GM18508 (cell line): ENCODE measurements around the gene CACTIN.
"Not testable (repeated sequence)": the region's sequence is repeated elsewhere in the genome, so short reads cannot be mapped to it uniquely, and the experiment has no call there.

Source experiments
- ATAC-seq: cut with Tn5 transposase; IDR thresholded peaks from one replicate; pipeline ENCODE4 v1.9.1; 2021; ENCODE audit warnings: moderate number of reproducible peaks; ENCODE audit not compliant: insufficient read depth, unreplicated experiment

The CACTIN gene

GRCh38 chr19:3632739-3633558 is 6.4 kb upstream of the CACTIN start:
- no peak for ATAC-seq

- ATAC-seq = no peak
These were observed 5.5 kb upstream of the CACTIN start for GRCh38 chr19:3632098-3632497.

- ATAC-seq = no peak
These were observed 4.7 kb upstream of the CACTIN start for GRCh38 chr19:3631053-3631861.

GRCh38 chr19:3628766-3629165 is 2.2 kb upstream of the CACTIN start:
- not testable (repeated sequence) for ATAC-seq

GRCh38 chr19:3627351-3627723 is 747 bp upstream of the CACTIN start:
- no peak for ATAC-seq

- no peak for ATAC-seq
These were observed 556 bp downstream of the CACTIN start for GRCh38 chr19:3625996-3626472.

- ATAC-seq = no peak
These were observed 2.9 kb downstream of the CACTIN start for GRCh38 chr19:3623716-3624115.

- no peak for ATAC-seq
These were observed 4.4 kb downstream of the CACTIN start for GRCh38 chr19:3622224-3622623.

GRCh38 chr19:3621689-3622088 is 4.9 kb downstream of the CACTIN start:
- no peak for ATAC-seq

- ATAC-seq = no peak
These were observed 5.6 kb downstream of the CACTIN start for GRCh38 chr19:3620817-3621547.

- ATAC-seq = no peak
These were observed 6.3 kb downstream of the CACTIN start for GRCh38 chr19:3620145-3620816.

GRCh38 chr19:3619631-3620012 is 7.0 kb downstream of the CACTIN start:
- no peak for ATAC-seq

GRCh38 chr19:3618811-3619630 is 7.6 kb downstream of the CACTIN start:
- ATAC-seq = no peak

GRCh38 chr19:3618144-3618810 is 8.3 kb downstream of the CACTIN start:
- no peak for ATAC-seq

GRCh38 chr19:3617463-3617862 is 9.1 kb downstream of the CACTIN start:
- no peak for ATAC-seq

GRCh38 chr19:3615524-3616135 is 11.0 kb downstream of the CACTIN start:
- ATAC-seq = no peak

- no peak for ATAC-seq
These were observed 11.6 kb downstream of the CACTIN start for GRCh38 chr19:3614858-3615505.
